Embryonic facial prominence (tissue), 1 donor: ENCODE measurements around the gene VAMP2.
A peak's percentile ranks its signal among the peaks of the same experiment; 100 is the strongest.

ENCODE experiments used
- DNase-seq: peaks from one replicate; pipeline ENCODE4 v3.0.0-alpha.2; 2016; ENCODE audit errors: extremely low spot score

Gene VAMP2

DNA sequence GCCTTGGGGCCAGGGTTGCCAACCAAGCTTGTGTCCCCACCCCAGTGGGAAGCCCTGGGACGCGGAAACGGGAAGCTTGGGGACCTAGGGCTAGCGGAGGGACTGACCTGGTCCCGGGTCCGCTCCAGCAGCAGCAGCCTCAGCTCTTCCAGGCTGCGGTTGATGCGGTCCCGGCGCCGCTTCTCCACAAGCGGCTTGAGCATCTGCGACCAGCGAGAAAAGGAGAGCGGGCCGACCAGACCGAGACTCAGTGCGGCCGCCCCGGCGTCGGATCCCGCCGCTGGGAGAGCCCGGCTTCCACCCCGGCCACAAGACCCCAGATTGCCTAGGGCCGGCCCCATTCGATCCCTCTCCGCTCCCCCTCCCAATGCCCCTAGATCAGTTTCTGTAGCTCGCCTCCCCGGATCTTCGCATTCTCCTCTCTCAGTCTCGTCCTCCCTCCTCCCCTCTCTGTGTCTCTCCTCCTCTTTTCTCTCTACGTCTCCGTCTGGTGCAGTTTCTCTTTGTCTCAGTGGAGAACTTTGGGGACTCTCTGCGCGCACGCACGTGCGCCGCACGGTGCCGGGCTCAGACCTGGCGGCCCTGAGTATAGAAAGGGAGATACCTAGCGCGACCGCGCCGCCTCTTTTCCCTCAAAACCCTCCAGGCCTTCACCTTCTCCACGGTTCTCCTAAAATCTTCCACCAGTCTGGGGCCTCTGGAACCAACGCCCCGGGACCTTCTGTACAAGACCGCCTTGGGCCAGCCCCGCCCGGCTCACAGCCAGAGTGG lies 39.6 kb downstream of the VAMP2 start:
- no peak for DNase-seq

DNA sequence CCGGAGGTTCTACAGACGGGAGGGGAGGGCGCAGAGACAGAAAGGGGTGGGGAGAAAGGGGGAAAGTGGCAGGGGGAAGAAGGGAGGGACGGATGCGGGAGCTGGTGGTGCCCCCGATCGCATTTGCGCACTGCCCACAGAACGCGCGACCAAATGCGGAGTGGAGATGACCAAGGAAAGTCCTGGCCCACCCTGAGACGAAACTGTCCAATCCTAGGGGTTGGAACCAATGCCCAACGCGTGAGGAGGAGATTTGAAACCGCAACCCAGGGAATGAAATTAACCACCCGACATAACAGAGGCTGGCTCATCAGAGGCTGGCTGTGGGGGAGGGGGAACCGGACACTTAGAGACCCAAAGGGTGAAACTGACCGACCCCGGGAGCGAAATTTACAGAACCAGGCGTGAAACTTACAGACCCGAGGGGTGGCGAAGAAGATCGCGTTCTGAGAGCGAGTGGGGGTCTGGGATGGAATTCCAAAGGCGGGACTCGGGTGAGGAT lies 40.3 kb downstream of the VAMP2 start:
- DNase-seq = no peak

DNA sequence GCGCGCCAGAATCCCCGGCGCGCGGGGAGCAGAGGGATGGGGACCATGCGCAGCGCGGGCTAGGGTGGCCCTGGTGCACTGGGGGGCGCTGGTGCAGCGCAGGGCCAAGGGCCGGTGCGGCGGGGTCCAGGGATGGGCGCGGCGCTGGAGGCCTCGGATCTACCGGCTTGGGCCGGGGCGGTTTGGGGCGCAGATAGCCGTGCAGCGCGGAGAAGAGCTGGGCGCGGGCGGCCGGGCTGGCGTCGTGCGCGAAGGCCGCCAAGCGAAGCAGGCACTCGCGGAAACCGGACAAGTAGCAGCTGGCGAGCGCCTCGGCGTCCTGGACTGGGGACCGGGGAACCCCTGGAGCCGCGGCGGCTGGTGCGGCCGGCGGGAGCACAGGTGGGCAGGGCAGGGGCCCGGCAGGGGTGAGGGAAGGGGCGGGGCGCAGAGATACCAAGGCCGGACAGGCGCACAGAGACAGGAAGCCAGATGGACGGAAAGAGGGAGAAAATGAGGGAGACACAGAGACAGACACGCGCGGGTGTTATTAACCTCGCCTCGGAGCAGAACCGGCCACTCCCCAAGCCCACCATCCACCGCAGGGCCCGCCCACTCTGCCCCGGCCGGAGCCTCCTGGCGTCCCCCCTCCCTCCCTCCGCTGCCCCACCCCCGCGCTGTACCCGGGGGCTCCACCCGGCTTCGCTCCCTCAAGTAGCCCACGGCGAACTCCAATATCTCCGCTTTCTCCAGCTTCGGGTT lies 40.9 kb downstream of the VAMP2 start:
- no peak for DNase-seq

DNA sequence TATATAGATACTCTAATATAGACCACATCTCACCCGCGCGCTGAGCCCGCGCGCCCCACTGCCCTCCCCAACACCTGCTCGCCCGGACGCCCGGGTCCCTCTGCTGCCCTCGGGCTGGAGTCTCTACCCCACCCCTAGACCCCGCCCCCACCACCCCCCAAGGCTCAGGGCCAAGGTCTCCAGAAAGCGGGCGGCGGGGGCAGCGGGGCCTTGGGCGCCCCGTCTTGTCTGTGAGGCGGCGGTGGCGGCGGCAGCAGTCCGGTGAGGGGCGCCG lies 41.4 kb downstream of the VAMP2 start:
- no peak for DNase-seq

- no peak for DNase-seq
Measured at GRCh38 chr17:8120520-8121406, 42.0 kb downstream of the VAMP2 start.

DNA sequence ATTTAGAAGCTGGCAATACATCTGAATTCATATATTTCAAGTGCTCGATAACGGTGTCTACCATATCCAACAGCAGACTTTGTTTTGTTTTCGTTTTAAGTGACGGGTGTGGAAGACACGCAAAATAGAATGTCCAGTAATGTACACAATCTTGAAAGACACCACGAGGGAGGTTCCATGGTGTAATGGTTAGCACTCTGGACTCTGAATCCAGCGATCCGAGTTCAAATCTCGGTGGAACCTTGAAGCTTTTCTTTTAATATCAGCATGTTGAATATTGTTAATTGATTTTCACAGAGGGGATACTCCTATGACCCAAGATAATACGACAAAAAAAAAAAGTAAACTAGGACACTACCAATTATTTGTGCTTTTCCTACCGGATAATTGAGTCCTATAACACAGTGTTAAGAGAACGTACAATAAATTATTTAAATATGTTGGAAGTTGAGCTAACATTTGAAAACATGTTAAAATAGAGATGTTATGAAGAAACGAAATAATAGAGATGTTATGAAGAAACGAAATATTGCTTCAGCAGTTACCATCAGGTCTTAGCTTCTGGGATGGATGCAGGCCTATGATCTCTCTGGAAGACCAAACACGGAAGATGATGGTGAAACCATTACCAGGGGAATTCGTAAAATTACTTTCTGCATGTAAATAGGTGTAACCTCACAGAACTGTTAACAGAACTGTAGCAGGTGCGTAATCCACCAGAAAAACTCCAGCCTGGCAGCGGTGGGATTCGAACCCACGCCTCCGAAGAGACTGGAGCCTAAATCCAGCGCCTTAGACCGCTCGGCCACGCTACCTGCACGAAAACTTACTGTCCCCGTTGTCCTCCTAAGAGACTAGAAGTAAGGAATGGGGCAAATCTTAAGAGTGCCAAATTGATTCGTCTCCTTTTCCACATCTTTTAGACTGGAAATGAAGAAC lies 42.9 kb downstream of the VAMP2 start:
- peak; percentile 84 for DNase-seq

GRCh38 chr17:8118769-8119580 lies 43.8 kb downstream of the VAMP2 start:
- DNase-seq = peak; percentile 82

- DNase-seq = no peak
Measured at GRCh38 chr17:8117980-8118768, 44.6 kb downstream of the VAMP2 start, which contains the start of gene ALOXE3. ALOXE3 (minus strand) TSS chr17:8118514; CDS start chr17:8117990, 524 bp downstream.

DNA sequence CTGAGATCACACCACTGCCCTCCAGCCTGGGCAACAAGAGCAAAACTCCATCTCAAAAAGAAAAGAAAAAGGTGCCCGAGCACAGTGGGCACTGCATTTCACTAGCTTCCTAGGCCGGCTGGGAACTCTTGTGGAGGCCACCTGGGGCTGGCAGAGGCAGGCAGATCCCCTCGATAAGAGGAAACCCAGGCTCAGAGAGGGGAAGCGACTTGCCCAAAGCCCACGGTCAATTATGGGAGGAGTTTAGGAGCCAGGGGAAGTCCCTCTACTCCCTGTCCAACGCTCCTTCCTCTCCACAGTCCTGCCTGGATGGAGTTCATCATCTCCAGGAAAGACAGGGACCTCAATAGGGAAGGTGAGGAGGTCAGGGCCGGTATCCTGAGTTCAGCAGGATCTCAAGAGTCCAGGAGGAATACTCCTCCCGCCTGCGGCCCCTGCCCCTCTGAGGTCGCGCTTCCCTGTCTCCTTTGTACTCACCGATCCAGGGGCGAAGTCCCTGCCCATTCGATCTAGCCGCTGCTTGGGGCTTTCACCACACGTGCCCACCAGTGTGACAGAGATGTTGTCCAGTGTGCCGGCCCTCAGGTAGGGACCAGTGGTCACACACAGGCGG lies 45.3 kb downstream of the VAMP2 start:
- no peak for DNase-seq

- no peak for DNase-seq
Measured at GRCh38 chr17:8116776-8117175, 46.0 kb downstream of the VAMP2 start.

GRCh38 chr17:8110907-8111306 lies 51.8 kb downstream of the VAMP2 start:
- no peak for DNase-seq

DNA sequence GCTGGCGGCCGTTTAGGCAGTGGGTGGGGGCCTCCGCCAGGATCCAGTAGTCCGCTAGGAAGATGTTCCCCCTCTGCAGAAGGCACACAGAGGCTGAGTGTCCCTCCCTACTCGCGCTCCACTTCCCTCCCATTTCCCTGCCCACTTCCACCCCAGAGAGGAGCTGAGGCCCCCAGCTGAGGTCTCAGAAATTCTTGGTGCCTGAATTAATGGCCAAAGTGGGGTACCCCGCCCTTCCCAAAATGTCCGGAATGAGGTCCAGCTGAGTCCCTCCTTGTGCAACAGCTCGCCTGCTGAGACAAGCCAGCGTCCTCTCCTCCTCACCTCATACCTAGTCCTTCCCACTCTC lies 52.3 kb downstream of the VAMP2 start:
- DNase-seq = no peak

- DNase-seq = no peak
Measured at GRCh38 chr17:8109661-8110455, 52.9 kb downstream of the VAMP2 start.
